Daoy (cell line): ENCODE results near the gene LRRC37A. TPM values are rescaled to one million over a fixed set of nuclear protein-coding genes. Genes with fewer than 3 reads are reported as not detected.
"Not testable (repeated sequence)": the region's sequence is repeated elsewhere in the genome, so short reads cannot be mapped to it uniquely, and the experiment has no call there.

Experiments used
- DNase-seq: peaks from one replicate; pipeline ENCODE4 v3.0.0-alpha.2; 2015; ENCODE audit warnings: low read depth
- total RNA-seq: library from RNA; depleted of rRNA; stranded (reverse); fragments of >200 nt; shearing (Covaris generic); gene quantifications from 2 replicates; pipeline ENCODE4 v1.2.3, GENCODE V29; 2014; rRNA removed

LRRC37A gene
- total RNA-seq: 0.11 and 0.86 TPM in 2 replicates

GRCh38 chr17:46294831-46295230 is at the start of gene LRRC37A:
Gene LRRC37A, plus strand, starts transcription at chr17:46295131. Its CDS starts 3 bp downstream, at chr17:46295134.
- DNase-seq: not testable (repeated sequence)

- DNase-seq: not testable (repeated sequence)
Measured at GRCh38 chr17:46249153-46249552, 45.8 kb upstream of the LRRC37A start.

DNA sequence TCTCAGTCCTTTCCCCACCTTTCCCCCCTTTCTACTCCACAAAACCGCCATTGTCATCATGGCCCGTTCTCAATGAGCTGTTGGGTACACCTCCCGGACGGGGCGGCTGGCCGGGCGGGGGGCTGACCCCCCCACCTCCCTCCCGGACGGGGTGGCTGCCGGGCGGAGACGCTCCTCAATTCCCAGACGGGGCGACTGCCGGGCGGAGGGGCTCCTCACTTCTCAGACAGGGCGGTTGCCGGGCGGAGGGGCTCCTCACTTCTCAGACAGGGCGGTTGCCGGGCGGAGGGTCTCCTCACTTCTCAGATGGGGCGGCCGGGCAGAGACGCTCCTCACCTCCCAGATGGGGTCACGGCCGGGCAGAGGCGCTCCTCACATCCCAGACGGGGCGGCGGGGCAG is 42.1 kb upstream of the LRRC37A start:
- not testable (repeated sequence) for DNase-seq

GRCh38 chr17:46253722-46254121 is 41.2 kb upstream of the LRRC37A start:
- peak; percentile 69 for DNase-seq

- DNase-seq: not testable (repeated sequence)
Measured at GRCh38 chr17:46254215-46254614, 40.7 kb upstream of the LRRC37A start.

DNA sequence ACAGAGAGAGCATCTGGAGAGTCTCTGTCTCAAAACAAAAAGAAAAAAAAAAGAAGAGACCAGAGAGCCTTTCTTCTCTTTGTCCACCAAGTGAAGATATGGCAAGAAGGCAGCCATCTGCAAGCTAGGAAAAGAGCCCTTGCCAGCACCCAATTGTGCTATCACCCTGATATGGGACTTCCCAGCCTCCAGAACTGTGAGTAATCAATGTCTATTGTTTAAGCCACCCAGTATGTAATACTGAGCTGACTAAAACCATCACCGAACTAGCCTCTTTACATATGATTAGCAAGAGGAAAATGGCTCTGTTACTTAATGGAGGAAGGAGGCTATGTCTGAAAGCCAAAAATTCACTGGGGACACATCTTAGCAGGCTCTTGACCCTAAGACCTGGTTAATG is 38.6 kb upstream of the LRRC37A start:
- DNase-seq: not testable (repeated sequence)

DNA sequence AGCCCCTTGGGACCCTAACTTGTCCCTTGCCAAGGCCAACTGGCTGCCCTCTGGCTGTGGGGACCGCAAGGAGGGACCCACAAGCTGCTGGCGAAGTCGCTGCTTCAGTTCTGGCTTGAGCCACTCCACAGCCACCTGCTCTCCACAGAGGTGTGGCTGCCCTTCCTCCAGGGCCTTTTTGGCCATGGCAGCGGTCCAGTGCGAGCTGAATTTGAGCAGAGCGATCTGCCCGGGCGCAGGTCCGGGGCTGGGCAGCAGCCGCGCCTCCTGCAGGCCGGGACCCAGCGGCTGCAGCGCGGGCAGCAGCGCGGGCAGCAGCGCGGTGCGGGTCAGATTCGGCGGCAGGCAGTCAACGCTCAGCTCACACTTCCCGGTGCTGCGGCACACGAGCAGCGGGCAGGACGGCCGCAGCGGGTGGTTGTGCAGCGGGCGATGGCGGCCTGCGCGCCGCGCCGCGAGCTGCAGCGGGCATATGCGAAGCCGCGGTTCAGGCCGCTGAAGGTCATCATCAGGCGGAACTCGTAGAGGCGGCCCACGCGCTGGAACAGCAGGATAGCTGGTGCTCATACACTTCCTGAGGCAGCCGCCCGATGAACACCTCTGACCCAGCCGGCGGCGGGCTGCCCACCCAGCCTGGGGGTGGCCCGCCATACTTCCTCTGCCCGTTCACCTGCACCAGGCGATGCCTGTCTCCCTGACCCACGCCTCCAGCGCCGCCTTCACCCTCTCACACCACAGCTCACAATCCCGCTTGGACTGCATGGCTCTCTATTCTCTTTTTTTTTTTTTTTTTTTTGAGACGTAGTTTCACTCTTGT is 34.9 kb upstream of the LRRC37A start:
- DNase-seq: not testable (repeated sequence)

DNA sequence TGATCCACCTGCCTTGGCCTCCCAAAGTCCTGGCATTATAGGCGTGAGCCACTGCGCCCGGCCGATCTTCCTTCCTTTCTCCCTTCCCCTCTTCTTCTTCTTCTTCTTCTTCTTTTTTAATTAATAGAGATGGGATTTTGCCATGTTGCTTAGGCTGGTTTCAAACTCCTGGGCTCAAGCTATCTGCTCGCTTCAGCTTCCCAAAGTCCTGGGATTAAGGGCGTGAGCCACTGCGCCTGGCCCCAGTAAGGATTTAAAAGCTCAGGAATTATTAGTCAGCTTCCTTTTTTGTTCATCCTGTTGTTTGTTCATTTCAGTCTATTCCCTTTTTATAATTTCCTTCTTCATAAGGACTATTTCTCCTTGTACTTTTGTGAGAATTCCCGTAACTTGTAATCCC is 32.7 kb upstream of the LRRC37A start:
- DNase-seq: no peak

DNA sequence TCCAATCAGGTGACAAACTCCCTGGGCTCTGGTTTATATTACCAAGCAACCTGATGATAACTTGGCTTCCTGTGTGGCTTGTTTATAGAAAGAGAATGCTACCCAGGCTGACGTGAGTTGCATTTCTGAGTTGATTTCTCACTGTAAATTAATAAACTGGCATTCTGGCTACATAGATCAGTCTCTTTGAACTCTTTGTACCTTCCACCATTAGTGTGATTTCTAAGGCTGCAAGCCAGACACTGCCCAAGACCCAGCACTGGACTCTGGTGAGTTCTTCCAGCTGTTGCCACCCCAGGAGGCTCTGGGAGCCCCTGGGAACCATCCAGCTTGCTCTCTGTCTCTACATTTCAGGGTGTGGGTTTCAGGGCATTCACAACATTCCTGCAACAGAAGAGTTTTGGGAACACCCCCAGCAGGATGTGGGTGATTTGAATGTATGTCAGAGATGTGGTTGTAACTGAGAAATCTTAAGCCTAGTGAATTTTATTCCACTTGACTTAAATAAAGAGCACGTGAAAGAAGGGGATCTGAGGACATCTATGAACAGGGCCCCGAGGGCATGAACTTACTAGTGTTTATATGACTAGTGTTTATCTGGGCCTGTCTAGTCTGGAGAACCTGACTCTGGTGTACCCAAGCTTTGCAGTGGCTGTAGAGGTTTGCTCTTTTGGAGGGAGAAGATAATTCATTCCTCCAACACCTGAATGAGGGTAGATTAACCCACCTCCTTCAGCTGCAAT is 30.3 kb upstream of the LRRC37A start:
- DNase-seq: peak; percentile 77

DNA sequence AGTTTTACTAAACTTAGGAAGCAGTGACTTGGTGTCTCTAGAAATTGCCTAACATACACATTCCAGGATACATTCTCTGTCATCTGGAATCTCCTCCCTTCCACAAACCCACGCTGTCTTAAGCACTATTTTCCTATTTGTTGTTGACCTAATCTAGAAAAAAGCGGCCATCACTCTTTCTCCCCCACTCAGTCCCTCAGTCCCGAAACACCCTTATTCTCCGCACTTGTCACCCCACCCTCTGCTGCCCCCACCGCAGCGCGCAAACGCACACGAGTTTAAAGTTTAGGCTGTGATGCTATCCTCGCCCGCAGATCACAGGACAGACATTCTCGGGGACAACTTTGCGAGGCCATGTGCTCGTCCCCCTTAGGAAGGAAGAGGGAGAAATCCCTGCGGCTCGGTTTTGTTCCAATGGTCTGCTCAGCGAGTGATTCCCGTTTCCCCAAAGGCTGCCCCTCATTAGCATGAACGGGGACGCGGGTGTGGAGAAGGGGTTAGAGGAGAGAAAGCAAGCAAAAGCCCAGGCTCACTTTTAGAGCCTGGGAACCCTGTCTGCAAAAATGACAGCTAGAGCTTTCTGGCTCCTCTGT is 28.8 kb upstream of the LRRC37A start:
- not testable (repeated sequence) for DNase-seq

GRCh38 chr17:46266656-46267544 is 28.0 kb upstream of the LRRC37A start:
- peak; percentile 95 for DNase-seq

GRCh38 chr17:46270032-46270431 is 24.9 kb upstream of the LRRC37A start:
- no peak for DNase-seq

DNA sequence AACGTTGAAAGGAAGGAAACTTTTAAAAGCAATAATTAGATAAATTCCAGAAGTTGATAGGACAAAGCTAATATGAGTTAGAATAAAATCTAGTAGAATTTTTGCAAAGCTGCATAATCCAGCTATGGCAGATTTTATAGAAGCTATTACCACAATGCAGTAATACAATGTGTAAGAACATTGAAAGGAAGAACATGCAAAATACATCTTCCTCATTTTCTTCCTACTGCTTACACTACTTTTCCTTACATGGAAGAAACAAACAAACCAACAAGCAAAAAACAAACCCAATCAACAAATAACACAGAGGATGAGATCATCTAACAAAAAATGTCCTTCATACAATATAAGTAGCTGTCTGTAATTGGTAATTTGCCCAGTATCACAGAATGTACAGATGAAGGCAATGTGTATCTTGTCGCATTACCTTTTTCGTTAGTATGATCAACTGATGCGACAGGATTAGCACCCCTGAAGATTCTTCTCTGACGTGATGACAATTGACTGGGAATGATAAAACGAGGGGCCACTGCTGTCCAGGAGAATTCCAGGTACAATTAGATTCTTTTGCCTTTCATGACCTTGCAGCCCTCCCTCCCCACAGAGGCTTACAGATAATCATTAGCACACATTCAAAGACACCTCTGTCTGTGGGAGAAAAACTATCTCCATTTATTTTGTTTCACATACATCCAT is 21.2 kb upstream of the LRRC37A start:
- DNase-seq: no peak

GRCh38 chr17:46274238-46274637 is 20.7 kb upstream of the LRRC37A start:
- no peak for DNase-seq

GRCh38 chr17:46276728-46277479 is 18.0 kb upstream of the LRRC37A start:
- DNase-seq: not testable (repeated sequence)

GRCh38 chr17:46281336-46281735 is 13.6 kb upstream of the LRRC37A start:
- not testable (repeated sequence) for DNase-seq

DNA sequence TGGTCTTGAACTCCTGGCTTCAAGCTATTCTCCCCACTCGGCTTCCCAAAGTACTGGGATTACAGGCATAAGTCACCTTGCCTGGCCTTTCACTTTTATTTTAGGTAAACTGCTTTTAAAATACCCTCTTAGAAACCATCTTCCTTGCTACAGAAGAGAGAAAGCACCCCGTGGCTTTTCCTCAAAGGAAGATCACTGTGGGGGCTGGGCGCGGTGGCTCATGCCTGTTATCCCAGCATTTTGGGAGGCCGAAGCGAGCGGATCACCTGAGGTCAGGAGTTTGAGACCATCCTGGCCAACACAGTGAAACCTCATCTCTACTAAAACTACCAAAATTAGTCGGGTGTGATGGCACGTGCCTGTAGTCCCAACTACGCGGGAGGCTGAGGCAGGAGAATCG is 12.3 kb upstream of the LRRC37A start:
- DNase-seq: not testable (repeated sequence)

DNA sequence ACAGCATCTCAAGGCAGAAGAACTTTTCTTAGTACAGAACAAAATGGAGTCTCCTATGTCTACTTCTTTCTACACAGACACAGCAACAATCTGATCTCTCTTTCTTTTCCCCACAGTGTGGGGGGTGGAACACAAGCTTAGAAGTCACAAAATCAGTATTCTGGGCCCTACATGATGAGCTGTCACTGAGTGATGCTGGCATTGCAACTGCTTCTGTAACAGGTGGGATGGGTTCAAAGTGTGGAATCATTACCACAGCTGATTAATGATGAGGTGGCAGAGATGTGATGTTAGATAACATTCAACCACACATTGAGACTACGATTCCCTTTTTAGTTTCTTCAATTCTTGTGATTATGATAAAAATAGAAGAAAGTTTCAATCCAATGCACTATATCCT is 10.5 kb upstream of the LRRC37A start:
- peak; percentile 40 for DNase-seq

DNA sequence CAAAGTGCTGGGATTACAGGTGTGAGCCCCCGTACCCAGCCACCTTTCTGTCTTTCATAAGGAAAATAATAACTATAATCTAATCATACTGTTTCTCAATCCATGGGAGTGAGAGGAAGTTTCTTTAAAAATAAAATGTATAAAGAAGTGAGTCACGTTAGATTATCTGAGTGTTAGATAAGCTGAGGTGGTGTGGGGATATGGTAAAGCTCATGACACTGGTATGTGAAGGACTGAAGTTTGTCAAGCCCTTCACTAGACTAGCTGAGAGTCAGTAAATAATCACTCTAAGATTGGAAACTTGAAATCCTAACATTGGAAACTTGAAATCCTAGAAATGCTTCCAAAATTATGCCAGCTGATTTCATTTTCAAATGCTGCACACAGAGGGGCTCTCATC is 9.4 kb upstream of the LRRC37A start:
- not testable (repeated sequence) for DNase-seq

DNA sequence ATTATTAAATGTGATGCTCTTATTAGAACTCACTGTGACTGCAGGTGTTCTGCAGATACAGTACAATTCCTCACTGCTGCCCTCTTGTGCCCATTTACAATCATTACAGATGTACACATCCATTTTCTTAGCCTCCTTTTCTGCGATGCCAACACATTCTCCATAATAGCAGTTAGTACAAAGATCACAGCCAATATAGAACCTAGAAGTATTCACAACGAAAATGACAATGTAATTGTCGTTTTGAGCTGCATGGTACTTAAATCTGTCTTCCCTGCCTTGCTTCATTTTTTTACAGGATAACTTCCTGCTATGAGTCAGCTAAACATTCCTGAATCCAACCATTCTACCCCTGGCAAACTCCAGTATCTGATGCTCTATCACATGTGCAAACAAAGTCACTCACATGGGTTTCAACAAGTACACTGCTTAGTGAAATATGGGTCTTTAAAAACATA is 8.1 kb upstream of the LRRC37A start:
- DNase-seq: peak; percentile 73
